NCI-H526 treated with DMSO at 0.1 percent for 48 hours (cell line): ENCODE results near the gene ZNRF2.
"Not testable (repeated sequence)": the region's sequence is repeated elsewhere in the genome, so short reads cannot be mapped to it uniquely, and the experiment has no call there.

Experiments
- DNase-seq: peaks from one replicate; lab custom pipeline; 2025; lab: John Stamatoyannopoulos, UW

Gene ZNRF2

DNA sequence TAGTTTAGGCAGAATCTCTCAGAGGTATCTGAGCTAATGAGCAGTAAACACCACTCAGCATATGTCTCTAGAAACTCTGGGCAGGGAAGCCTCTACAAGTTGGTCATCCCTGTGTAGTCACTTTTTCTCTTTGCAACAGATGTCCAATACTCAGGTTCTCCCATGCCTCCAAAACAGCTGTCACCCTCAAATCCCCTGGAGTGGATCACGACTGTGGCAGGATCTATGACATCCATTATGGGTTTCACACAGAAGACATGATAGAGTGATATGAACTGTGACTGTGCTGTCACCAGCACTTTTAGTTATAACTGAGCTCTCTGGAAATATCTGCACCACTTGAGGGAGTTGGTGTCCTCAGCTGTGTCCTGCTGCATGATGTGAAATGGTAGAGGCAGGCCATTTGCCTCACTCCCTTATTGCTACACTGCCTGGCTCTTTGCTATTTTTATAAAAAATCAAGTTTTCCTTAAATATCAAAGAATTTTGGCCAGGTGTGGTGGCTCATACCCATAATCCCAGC, 24.1 kb upstream of the ZNRF2 start:
- DNase-seq: no peak

DNA sequence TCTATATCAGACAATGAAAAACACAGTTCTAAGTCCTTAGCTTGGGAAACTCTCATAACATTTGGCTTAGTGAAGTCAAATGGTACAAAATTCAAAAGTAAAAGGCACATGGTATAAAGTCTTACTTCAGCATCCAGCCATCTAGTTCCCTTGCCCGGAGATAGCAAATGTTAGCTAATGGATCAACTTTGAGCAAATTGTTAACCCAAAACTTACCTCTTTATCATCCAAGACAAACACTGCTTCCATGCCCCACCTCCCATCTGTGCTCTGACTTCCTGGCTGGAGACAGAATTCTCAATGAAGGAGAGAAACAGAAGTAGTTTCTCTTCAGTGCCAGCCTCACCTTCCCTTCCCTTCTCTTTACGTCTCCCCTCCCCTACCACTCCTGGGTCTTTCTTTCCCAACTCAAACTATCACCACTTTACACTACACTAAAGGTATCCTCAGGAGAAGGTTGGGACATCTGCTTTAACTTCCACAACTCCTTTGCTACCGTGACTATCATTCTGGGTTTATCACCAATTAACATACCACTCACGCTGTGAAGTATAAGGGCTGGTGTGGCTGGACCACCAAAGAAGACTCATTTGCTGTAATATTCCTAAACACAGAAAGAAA, 21.2 kb upstream of the ZNRF2 start:
- no peak for DNase-seq

DNA sequence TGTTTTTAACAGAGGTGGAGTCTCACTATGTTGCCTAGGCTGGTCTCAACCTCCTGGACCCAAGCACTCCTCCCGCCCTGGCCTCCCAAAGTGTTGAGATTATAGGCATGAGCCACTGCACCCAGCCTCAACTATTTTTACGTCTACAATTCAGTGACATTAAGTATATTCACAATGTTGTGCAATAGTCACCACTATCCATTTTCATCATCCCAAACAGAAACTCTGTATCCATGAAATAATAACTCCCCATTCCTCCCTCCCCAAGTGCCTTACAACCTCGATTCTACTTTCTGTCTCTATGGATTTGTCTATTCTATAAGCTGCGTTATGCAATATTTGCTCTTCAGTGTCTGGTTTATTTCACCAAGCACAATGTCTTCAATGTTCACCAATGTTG, 20.3 kb upstream of the ZNRF2 start:
- no peak for DNase-seq

DNA sequence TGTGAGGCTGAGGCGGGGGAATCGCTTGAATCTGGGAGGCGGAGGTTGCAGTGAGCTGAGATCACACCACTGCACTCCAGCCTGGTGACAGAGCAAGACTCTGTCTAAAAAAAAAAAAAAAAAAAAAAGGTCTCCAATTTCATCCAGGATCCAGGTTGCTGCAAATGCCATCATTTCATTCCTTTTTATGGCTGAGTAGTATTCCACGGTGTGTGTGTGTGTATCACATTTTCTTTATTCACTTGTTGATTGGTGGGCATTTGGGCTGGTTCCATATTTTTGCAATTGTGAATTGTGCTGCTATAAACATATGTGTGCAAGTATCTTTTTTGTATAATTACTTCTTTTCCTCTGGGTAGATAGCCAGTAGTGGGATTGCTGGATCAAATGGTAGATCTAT, 19.2 kb upstream of the ZNRF2 start:
- not testable (repeated sequence) for DNase-seq

DNA sequence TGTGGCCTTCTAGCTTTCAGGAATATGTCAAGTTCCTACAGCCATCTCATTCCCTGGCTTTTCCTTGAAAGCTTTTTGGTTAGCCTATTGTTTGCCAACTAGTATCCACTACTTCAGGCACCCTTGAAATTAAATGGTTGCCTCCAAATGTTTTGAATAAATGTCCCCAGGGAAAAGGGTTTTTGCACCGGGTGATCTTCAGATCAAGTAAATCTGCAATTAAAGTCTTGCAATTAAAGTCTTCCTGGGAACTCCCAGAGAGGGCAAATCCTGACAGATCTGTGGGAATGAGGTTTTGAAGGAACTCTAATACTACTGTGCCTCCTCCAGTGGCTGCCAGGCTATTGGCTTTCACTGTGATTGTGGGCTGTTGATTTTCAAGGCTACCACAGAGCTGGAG, 17.7 kb upstream of the ZNRF2 start:
- no peak for DNase-seq

DNA sequence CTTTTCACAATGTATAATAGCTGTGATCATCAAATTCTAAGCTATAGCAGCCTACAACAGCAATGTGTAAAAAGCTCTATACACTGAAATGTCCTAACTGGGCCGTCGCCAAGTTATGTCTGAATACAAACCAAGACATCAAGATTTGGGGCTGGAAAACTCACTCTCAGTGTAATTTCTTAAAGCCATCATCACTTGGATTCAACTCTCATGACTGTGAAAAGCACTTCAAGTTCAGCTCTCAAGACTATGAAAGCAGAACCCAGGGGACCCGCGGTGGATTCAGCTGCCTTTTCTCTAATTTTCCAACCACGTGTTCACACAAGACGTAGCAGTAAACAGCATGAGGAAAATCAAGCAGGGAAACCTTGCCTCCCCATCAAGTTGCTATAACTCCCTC, 15.8 kb upstream of the ZNRF2 start:
- DNase-seq: no peak

DNA sequence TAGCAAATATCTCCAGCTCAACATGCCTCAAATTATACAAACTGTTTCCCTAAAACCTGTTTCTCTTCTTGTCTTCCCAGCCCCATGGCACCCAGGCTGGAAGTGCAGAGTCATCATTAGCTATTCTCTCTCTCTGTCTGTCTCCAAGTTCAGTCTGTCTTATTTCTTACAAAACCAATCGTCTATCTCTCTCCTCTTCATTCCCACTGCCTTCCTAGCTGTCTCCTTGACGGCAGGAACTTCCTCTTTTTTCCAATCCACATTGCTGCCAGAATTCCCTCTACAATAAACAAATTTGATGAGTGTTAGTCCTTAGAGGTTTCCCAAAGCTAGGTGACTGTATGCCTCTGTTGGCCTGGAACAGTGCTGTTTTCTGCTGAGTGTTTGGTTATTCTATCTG, 14.9 kb upstream of the ZNRF2 start:
- no peak for DNase-seq

DNA sequence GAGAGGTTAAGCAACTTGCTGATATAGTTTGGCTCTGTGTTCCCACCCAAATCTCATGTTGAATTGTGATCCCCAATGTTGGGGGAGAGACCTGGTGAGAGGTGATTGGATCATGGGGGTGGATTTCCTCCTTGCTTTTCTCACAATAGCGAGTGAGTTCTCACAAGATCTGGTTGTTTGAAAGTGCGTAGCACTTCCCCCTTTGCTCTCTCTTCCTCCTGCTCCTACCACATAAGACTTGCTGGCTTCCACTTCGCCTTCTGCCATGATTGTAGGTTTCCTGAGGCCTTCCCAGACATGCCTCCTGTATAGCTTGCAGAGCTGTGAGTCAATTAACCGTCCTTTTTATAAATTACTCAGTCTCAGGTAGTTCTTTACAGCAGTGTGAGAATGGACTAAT, 13.5 kb upstream of the ZNRF2 start:
- DNase-seq: no peak

DNA sequence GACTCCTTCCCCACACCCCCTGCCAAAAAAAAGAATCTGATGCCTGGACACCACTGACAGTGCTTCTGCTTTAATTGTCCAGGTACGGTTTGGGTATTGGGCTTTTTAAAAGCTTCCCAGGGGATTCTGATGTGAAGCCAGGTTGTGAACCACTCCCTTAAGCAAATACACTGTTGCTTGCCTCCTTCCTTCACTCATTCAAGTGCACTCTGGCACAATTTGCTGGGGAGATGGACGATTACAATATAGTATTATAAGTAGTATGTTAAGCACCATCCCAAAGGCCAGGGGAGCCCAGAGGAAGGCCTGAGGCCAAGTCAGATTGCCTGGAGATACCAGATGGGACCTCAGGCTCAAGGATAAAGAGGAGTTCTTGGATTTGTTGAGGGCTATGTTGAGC, 12.3 kb upstream of the ZNRF2 start:
- no peak for DNase-seq

- no peak for DNase-seq
Observed at GRCh38 chr7:30273552-30273951, 10.8 kb upstream of the ZNRF2 start.

DNA sequence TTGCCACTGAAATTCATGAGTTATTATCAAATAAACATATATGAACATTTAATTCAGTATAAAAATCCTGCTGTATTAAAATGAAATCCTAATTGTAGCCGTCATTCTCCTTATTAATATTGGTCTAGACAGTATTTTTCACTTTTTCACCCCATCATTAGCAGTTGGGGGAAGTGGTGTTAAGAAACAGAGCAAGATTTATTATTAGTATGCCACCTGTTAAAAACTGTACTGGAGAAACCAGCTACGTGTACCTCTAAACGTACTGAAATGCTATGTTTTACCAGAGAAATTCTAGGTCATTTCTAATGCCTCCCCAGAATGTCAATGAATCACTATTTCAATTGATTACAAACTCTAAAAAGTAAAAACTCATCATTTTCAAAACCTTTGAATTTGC, 9.8 kb upstream of the ZNRF2 start:
- DNase-seq: no peak

GRCh38 chr7:30276203-30276900, 8.0 kb upstream of the ZNRF2 start:
- peak; percentile 61 for DNase-seq

DNA sequence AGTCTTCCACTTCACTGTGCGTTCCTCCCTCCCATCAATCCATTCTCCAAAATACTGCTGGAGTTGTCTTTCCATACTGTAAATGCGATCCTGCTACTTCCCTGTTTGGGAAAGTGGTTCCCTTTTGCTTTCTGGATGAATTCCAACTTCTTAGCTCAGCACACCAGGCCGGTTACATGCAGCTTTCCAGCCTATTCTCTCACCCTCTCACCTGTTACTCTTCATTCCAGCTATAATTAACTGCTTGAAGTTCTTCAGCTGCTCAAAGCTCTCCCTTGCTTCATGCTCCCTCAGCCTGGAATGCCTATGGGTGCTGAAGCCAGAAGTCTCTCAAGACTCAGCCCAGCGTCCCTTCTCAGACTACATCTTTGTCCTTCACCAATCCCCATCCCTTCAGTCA, 6.0 kb upstream of the ZNRF2 start:
- no peak for DNase-seq

DNA sequence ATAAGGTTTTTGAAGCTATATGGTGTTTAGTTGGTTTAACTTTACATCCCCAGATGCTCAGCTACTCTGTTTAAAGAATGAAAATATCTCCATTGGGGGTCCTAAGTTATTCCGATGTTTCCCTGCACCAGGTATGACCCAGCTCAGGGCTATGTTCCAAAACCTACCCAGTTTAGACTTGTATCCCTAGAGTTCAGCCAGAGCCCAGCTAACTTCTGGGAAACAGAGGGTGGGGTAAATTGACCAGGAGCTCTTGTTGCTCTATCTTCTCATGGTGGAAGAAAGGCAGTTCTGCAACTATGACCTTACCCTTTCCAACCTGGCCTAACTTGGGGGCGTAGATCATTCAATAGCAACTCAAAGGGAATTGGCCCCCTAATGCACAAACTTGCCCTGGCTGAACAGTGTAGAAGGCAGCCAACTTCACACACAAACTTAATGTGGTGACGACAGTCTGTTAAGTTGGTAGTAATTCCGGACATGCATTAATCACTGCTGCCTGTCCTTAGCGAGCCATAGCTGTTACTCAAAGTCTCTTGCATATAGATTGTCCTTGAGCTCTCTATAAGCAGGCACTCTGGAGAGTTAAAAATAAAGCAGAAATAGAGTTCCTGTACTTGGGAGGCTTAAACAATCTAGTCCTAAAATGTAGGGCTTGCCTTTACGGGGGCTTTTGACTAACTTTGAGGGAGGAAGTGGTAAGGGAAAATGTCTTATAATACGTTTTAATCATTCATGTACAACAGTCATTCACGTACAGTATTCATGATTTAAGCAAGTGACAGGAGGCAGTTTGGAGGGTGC, 5.3 kb upstream of the ZNRF2 start:
- DNase-seq: no peak

DNA sequence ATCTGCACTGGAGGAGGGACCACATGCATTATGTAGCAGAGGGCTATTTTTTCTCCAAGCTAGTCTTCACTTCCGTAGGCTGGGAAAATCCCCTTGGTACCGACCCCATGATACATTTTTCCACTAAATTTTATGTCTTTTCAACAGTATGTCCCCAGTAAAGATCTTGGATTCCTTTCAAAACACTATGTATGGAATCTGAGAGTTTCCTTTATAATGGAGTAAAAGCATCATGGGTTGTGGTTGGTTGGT, 4.8 kb upstream of the ZNRF2 start:
- no peak for DNase-seq

DNA sequence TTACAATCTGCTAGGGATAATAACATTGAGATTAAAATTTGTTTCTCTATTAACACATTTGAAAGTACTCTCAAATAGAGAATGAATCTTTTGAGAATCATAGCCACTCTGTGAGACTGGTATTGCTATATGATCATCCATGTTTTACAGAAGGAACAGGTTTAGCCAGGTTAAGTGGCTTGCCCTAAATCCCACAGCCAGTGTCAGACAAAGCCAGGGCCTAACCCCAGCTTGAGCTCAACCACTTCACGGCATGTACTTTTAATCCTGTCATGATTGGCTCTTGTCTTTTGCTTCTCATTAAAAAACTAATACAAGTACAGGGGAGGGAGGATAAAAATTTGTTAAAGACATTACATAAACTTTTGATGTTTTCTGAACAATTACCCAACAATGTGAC, 3.8 kb upstream of the ZNRF2 start:
- DNase-seq: no peak

DNA sequence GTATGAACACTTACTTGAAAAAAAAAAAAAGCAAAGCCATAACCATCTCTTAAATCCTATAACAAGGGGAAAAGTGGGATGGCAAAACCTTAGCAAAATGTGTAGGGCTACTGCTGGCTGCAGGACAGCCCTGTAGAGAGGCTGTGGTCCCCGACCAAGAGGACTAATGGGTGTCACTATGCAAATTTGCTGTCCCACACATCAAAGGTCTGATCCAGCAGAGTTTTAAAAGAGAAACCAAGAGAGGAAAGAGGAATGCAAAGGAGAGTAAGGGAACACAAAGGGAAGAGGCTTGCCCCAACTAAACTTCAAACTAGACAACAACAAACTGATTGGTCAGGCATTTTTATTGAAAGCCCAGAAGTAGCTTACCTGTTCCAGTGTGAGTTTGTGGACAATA, 3.1 kb upstream of the ZNRF2 start:
- no peak for DNase-seq

- no peak for DNase-seq
Observed at GRCh38 chr7:30281791-30282190, 2.6 kb upstream of the ZNRF2 start.

- no peak for DNase-seq
Observed at GRCh38 chr7:30282735-30283134, 1.7 kb upstream of the ZNRF2 start.

- no peak for DNase-seq
Observed at GRCh38 chr7:30285067-30285535, 704 bp downstream of the ZNRF2 start.

GRCh38 chr7:30285536-30286284, 1.3 kb downstream of the ZNRF2 start:
- DNase-seq: peak; percentile 82

DNA sequence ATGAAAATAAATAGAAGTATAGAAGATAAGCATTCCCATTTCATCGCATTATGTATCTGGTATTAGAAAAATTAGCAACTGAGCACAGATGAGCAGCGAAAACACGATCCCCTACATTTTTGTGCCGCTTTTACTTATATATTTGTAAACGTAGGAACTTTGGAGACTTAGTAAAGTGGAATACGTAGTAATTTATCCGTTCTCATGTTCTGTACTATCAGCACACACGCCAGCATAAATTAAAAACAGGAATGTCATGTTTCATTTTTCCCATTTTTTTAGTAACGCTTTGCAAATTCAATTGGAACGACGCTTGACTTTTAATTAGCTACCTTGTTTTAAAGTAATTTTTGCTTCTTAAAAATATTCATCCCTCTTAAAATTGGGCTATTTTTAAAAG, 2.4 kb downstream of the ZNRF2 start:
- no peak for DNase-seq

- DNase-seq: not testable (repeated sequence)
Observed at GRCh38 chr7:30287625-30288024, 3.2 kb downstream of the ZNRF2 start.
